RWPE1 (cell line): ENCODE measurements around the gene TMEM154.

Experiments used
- CTCF ChIA-PET: fragments of 350-600 bp; sonication (Branson Sonifier 250); formaldehyde crosslinking; extraction: SDS; loops from one replicate; lab custom pipeline; 2021; lab: Yijun Ruan, JAX
- POLR2A ChIA-PET: fragments of 400-600 bp; formaldehyde crosslinking; extraction: SDS; loops from one replicate; lab custom pipeline; 2020; ENCODE audit warnings: antibody characterized with exemption; ENCODE audit not compliant: low non-redundant PET; lab: Yijun Ruan, JAX
- DNase-seq: peaks from one replicate; pipeline ENCODE4 v3.0.0; 2012; ENCODE audit warnings: low spot score
- H3K27ac ChIP-seq: fragments of 450-650 bp; 2 replicates; pipeline ENCODE4 v1.5.1; 2017
- TF ChIP-seq, protein P1 (sequence below): fragments of 450-650 bp; conservative IDR thresholded peaks from 2 replicates; pipeline ENCODE4 v1.5.1; 2017; ENCODE audit warnings: low read depth, mild to moderate bottlenecking

The TMEM154 gene

GRCh38 chr4:152606753-152607152 is 73.0 kb downstream of the TMEM154 start:
- POLR2A ChIA-PET: no interaction called here
- DNase-seq: no peak
- CTCF ChIA-PET: no interaction called here
- no peak overlapping the region for H3K27ac ChIP-seq
- TF ChIP-seq, protein P1, sequence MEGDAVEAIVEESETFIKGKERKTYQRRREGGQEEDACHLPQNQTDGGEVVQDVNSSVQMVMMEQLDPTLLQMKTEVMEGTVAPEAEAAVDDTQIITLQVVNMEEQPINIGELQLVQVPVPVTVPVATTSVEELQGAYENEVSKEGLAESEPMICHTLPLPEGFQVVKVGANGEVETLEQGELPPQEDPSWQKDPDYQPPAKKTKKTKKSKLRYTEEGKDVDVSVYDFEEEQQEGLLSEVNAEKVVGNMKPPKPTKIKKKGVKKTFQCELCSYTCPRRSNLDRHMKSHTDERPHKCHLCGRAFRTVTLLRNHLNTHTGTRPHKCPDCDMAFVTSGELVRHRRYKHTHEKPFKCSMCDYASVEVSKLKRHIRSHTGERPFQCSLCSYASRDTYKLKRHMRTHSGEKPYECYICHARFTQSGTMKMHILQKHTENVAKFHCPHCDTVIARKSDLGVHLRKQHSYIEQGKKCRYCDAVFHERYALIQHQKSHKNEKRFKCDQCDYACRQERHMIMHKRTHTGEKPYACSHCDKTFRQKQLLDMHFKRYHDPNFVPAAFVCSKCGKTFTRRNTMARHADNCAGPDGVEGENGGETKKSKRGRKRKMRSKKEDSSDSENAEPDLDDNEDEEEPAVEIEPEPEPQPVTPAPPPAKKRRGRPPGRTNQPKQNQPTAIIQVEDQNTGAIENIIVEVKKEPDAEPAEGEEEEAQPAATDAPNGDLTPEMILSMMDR: no peak

DNA sequence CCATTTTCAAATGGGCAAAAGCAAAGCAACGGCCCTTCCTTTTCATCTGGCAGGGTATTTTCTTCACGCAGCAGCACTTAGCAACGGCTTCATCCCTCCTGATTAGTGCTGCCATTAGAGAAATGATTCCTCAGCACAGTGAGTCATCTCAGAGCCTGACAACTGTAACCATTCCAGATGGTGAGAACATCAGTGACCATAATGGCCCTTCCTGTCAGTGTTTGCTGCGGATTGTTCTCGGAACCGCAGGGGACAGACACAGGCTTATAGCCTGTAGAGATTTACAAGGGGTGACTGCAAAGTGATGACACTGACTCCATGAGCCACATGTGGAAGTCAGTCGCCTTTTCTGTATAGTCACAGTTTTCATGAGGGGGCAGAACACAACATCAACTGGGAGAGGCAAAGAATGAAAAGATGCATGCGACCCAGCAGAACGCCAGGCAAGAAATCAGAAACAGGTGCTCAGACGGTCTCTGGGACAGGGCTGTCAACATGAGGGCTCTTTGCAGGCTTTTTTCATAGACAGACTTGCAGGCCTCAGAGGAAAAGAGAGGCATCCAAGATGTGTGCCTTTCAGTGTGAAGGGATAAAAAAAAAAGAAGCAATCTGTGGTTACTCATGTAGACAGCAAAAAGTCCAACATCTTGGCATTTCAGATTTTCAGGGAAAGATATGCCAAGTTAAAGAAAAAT is 74.0 kb downstream of the TMEM154 start:
- CTCF ChIA-PET: no interaction called here
- no peak overlapping the region for H3K27ac ChIP-seq
- POLR2A ChIA-PET: no interaction called here
- TF ChIP-seq, protein P1: no peak
- no peak for DNase-seq

DNA sequence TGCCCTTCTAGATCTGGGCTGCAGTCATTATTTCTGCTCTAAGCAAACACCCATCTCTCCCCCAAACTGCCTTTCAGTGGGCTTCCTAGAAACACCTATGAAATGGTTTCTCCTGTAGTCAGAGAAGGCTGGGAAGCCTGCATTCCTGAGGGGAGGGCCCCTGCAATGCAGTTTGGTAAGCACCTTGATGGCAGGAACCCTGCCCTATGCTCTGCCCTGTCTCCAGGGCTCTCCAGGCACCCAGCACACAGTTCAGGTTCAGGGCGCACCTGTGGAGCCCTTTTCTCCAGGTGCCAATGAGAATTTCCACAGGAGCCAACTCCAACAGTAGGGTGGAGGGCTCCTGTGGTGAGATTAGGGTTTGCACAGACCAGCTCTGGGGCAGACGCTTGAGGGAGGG is 74.8 kb downstream of the TMEM154 start:
- TF ChIP-seq, protein P1: no peak
- CTCF ChIA-PET: interaction anchor here (0.6 kb wide), 1 partner anchor 619 kb away, joined by 7 read pairs; no protein-coding TSS in a partner anchor
- POLR2A ChIA-PET: no interaction called here
- H3K27ac ChIP-seq: no peak overlapping the region
- no peak for DNase-seq

- POLR2A ChIA-PET: no interaction called here
- CTCF ChIA-PET: interaction anchor here (0.6 kb wide), 1 partner anchor 124 kb away, joined by 3 read pairs; no protein-coding TSS in a partner anchor
- H3K27ac ChIP-seq: peak overlapping the region; percentile 21; the same call in 1 of the 2 replicates
- no peak for DNase-seq
- TF ChIP-seq, protein P1: no peak
Measured at GRCh38 chr4:152601156-152601555, 78.6 kb downstream of the TMEM154 start.

- CTCF ChIA-PET: no interaction called here
- DNase-seq: no peak
- TF ChIP-seq, protein P1: no peak
- no peak overlapping the region for H3K27ac ChIP-seq
- POLR2A ChIA-PET: no interaction called here
Measured at GRCh38 chr4:152599636-152600035, 80.2 kb downstream of the TMEM154 start.

- DNase-seq: no peak
- no peak overlapping the region for H3K27ac ChIP-seq
- ChIA-PET POLR2A (no interaction called here), CTCF (no interaction called here)
- TF ChIP-seq, protein P1: no peak
Measured at GRCh38 chr4:152599095-152599494, 80.7 kb downstream of the TMEM154 start.
